Heart left ventricle (tissue), 16 donors: ENCODE results near the gene IFT80. TPM values are rescaled to one million over a fixed set of nuclear protein-coding genes. Genes with fewer than 3 reads are reported as not detected.

Experiments used
- ATAC-seq, 4 donors: fragments of 200-7000 bp; cut with Tn5 transposase; one replicate each; pipeline ENCODE4 v1.9.1; 2020 to 2022; ENCODE audit warnings: moderate library complexity in 4 of 4, mild to moderate bottlenecking in 3 of 4, moderate number of reproducible peaks in 1 of 4
- DNase-seq, 5 donors: peaks; one replicate each; pipeline ENCODE4 v3.0.0-alpha.2; 2020
- H3K27ac ChIP-seq, 12 donors: fragments of 200-600 bp; sonication (generic) in 4 of 12; one replicate each; pipeline versions ENCODE4 v1.5.0 to v1.8.0; 2016 to 2022; ENCODE audit warnings: mild to moderate bottlenecking in 2 of 12
- H3K27me3 ChIP-seq, 9 donors: fragments of 200-600 bp; sonication (generic) in 2 of 9; one replicate each; pipeline versions ENCODE4 v1.5.1 to v1.8.0; 2016 to 2022; ENCODE audit warnings: mild to moderate bottlenecking in 3 of 9
- H3K36me3 ChIP-seq, 9 donors: fragments of 200-600 bp; sonication (generic) in 2 of 9; one replicate each; pipeline versions ENCODE4 v1.5.0 to v1.8.0; 2018 to 2022; ENCODE audit warnings: mild to moderate bottlenecking in 2 of 9
- H3K4me1 ChIP-seq, 12 donors: fragments of 200-600 bp; sonication (generic) in 4 of 12; one replicate each; pipeline versions ENCODE4 v1.5.0 to v1.8.0; 2016 to 2022; ENCODE audit warnings: mild to moderate bottlenecking in 3 of 12
- H3K4me3 ChIP-seq, 12 donors: fragments of 200-600 bp; sonication (generic) in 4 of 12; one replicate each; pipeline versions ENCODE4 v1.5.0 to v1.8.0; 2017 to 2022; ENCODE audit warnings: mild to moderate bottlenecking in 9 of 12, moderate library complexity in 4 of 12
- H3K9me3 ChIP-seq, 12 donors: fragments of 200-600 bp; sonication (generic) in 4 of 12; one replicate each; pipeline versions ENCODE4 v1.5.0 to v1.8.0; 2016 to 2022; ENCODE audit warnings: mild to moderate bottlenecking in 1 of 12
- POLR2A ChIP-seq, 2 donors: fragments of 450-650 bp; IDR thresholded peaks; one replicate each; pipeline ENCODE4 v1.6.1; 2017; ENCODE audit warnings: antibody characterized with exemption in 2 of 2, mild to moderate bottlenecking in 2 of 2, moderate library complexity in 2 of 2
- WGBS, 4 donors: extraction: QIAGEN DNeasy Blood & Tissue Kit in 2 of 4; methylation state at CpG; one replicate each; pipeline versions ENCODE4 v1.1.5 to v1.1.7; 2013 to 2018; 5-methylcytosine and 5-hydroxymethylcytosine counted together
- intact Hi-C, 10 donors: fragments of 100-400 bp; cut with DNase I; formaldehyde crosslinking; loops; one replicate each; pipeline versions ENCODE4 v1.11.1 to v1.14.2; 2022
- polyA plus RNA-seq, 2 donors: library from polyadenylated mRNA; stranded (reverse); fragments of 200-250 nt; gene quantifications; one replicate each; pipeline ENCODE4 v1.2.3, GENCODE V29; 2013
- total RNA-seq, 9 donors: library from RNA; depleted of rRNA in 2 of 9; stranded (reverse); fragments of >200 nt in 2 of 9; fragmentation: NEBNext Ultra II Directional in 3 of 9; extraction: Animal tissue kit (Norgen Biotek cat#: 25700) in 3 of 9; gene quantifications; one replicate each; pipeline versions ENCODE4 v1.1.0 to v1.2.4, GENCODE V29; 2016 to 2023
- TF ChIP-seq, protein P1 (sequence below), 12 donors: fragments of 200-600 bp; sonication (generic) in 4 of 12; IDR thresholded peaks; one replicate each; pipeline versions ENCODE4 v1.5.0 to v1.8.0; 2018 to 2022; ENCODE audit warnings: antibody characterized with exemption in 12 of 12, mild to moderate bottlenecking in 5 of 12
- donor health status: ischemic (EF 13 %, LVEDD 7.1; RV severe dilation, severe dysfunction).
- donor health status: healthy with polysubstance abuse.
- donor health status: DM: no; HTN: yes; CAD: no.
- donor health status: DM: no; HTN: no; CAD: no.
- donor health status: ischemic (EF 25% LVEDD 6.9; RV normal size, moderate dysfunction).
- donor health status: ischemic (EF 25% LVEDD 5.7; RV mildly dilated, moderate dysfunction).
- donor health status: healthy.
- donor health status: DM: yes; HTN: yes; CAD: no.
- donor health status: ischemic (EF 35%, LVEDD 5.7; RV mildly dilated, moderate dysfunction).
- donor health status: nonischemic (EF 11% LVEDD 7.7; RV severe dilation, severe dysfunction).
- donor health status: DM: yes; HTN: yes; CAD: no.
- donor health status: PGD.
- donor health status: ischemic (EF 29% LVEDD 5.4; RV normal size, mild dysfunction).
- donor health status: nonischemic (EF 23%, LVEDD 6.1; RV moderate dilation, normal function).

The IFT80 gene
- total and polyA plus RNA-seq, 11 donors = 6.2 to 18.6 (median 10.5) TPM

- H3K36me3 ChIP-seq = no peaks in the 10 kb centered on the region
- H3K27me3 ChIP-seq = no peaks in the 10 kb centered on the region
- H3K9me3 ChIP-seq = no peaks in the 10 kb centered on the region
- DNase-seq (no peak), ATAC-seq (peak in 1 of 4 donors; percentile 36)
- TF ChIP-seq POLR2A (IDR thresholded peaks at IDR 0.05) = no peak
- TF ChIP-seq, protein P1, sequence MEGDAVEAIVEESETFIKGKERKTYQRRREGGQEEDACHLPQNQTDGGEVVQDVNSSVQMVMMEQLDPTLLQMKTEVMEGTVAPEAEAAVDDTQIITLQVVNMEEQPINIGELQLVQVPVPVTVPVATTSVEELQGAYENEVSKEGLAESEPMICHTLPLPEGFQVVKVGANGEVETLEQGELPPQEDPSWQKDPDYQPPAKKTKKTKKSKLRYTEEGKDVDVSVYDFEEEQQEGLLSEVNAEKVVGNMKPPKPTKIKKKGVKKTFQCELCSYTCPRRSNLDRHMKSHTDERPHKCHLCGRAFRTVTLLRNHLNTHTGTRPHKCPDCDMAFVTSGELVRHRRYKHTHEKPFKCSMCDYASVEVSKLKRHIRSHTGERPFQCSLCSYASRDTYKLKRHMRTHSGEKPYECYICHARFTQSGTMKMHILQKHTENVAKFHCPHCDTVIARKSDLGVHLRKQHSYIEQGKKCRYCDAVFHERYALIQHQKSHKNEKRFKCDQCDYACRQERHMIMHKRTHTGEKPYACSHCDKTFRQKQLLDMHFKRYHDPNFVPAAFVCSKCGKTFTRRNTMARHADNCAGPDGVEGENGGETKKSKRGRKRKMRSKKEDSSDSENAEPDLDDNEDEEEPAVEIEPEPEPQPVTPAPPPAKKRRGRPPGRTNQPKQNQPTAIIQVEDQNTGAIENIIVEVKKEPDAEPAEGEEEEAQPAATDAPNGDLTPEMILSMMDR (IDR thresholded peaks at IDR 0.05) = no peak
- intact Hi-C loops = no loop called here
- no peak overlapping the region for H3K4me3 ChIP-seq
- H3K4me1 ChIP-seq = peaks cover 0 to 10% (median 0%) of the 10 kb centered on the region in 12 donors
- no peak overlapping the region for H3K27ac ChIP-seq
- 58 to 67% (median 64%) methylated on average over 3 of the region's 3 CpGs for WGBS, 4 donors
Observed at GRCh38 chr3:160291909-160292299, 107.1 kb downstream of the IFT80 start.

DNA sequence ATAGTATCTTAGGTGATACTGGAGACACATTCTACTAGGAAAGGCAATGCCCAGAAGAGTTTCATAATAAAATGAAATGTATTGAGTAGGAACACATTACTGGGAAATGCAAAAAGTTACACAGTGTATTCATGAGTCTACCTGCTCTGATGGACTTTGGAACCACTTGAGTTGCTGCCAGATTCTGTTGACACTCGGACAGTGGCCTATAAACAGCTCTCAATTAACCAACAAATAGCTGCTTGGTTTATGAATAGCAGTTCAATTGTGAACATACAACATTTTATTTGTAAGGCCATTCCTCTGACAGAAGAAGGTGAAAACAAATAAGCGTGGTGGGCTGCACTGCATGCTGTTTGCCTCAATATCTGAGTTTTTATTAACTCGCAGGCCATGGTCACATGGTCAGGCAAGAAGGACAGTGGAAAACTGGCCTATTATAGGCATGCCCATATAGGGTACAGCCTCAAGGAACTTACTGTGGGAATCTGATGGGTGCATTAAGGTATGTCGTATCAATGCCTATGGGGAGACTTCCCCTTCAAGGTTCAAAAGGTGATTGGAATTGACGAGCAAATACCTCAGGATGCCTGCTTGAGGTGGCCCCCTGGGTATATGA is 107.6 kb downstream of the IFT80 start:
- Histone ChIP-seq H3K27me3 (no peaks in the 10 kb centered on the region), H3K36me3 (peaks cover 0 to 1% (median 0%) of the 10 kb centered on the region in 9 donors), H3K27ac (no peak overlapping the region), H3K4me3 (no peak overlapping the region), H3K9me3 (no peaks in the 10 kb centered on the region), H3K4me1 (peaks cover 0 to 5% (median 0%) of the 10 kb centered on the region in 12 donors)
- DNase-seq (no peak), ATAC-seq (no peak)
- whole genome bisulfite sequencing, 4 donors = 73 to 82% (median 79%) methylated on average over 5 of the region's 5 CpGs
- intact Hi-C loops = no loop called here
- no peak for TF ChIP-seq POLR2A (IDR thresholded peaks at IDR 0.05)
- TF ChIP-seq, protein P1 (IDR thresholded peaks at IDR 0.05) = no peak

DNA sequence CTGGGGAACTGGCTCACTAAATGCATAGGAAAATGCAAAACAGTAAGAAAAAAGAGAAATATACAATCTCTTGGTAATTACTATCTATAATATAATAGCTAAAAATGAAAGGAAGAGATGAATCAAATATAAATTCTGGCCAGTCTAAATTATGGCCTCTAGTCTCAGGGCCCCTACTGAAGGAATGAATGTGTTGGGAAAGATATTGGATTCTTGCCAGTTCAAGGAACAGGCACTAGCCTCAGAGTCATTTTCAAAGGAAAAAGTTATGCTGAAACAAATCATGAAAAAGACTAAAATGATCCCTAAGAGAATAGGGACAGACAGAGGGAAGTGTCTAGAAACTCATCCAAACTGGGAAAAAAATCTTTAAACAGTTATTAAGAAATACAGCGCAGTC is 111.4 kb downstream of the IFT80 start:
- peaks cover 0 to 7% (median 0%) of the 10 kb centered on the region in 9 donors for H3K36me3 ChIP-seq
- ATAC-seq (no peak), DNase-seq (no peak)

DNA sequence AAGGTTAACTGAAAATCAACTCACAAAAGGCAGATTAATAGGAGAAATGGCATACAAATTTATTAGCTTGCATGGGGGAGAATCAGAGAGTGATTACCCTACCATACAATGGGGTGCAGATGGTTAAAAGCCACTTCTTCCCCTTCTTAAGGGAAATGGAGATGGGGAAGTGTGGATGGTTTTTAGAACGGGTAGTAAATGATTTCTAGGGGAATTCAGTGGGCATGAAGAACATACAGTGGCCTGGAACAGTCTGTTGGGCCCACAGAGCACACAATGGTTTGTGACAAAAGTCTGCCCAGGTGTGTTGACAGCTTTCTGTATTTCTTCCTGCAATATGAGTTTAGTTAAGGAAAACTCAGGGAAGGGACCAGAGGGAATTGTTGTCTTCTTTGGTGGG is 112.8 kb downstream of the IFT80 start:
- H3K4me3 ChIP-seq = no peak overlapping the region
- peaks cover 0 to 12% (median 0%) of the 10 kb centered on the region in 9 donors for H3K36me3 ChIP-seq
- no peaks in the 10 kb centered on the region for H3K27me3 ChIP-seq
- no peak for TF ChIP-seq POLR2A (IDR thresholded peaks at IDR 0.05)
- TF ChIP-seq, protein P1 (IDR thresholded peaks at IDR 0.05) = no peak
- H3K9me3 ChIP-seq = no peaks in the 10 kb centered on the region
- ATAC-seq = no peak
- H3K4me1 ChIP-seq = no peaks in the 10 kb centered on the region
- H3K27ac ChIP-seq = no peak overlapping the region
- 84 to 89% (median 86%) methylated on average over 1 of the region's 1 CpG for WGBS, 4 donors
- intact Hi-C loops = no loop called here
- DNase-seq = no peak

More for the DNA sequence above, 111.4 kb downstream of the IFT80 start:
- no peak for TF ChIP-seq POLR2A (IDR thresholded peaks at IDR 0.05)
- TF ChIP-seq, protein P1 (IDR thresholded peaks at IDR 0.05) = no peak
- Histone ChIP-seq H3K27me3 (no peaks in the 10 kb centered on the region), H3K4me1 (no peaks in the 10 kb centered on the region), H3K9me3 (no peaks in the 10 kb centered on the region), H3K4me3 (no peak overlapping the region), H3K27ac (no peak overlapping the region)
- 96 to 98% (median 97%) methylated on average over 1 of the region's 1 CpG for WGBS, 4 donors
- intact Hi-C loops = no loop called here
